Karpas-422 (cell line): ENCODE results near the gene GALNT18. TPM values are rescaled to one million over a fixed set of nuclear protein-coding genes. Genes with fewer than 3 reads are reported as not detected.

ENCODE experiments used
- DNase-seq: peaks from one replicate; pipeline ENCODE4 v3.0.0-alpha.2; 2015
- H2AFZ ChIP-seq: fragments of 200-600 bp; sonication (generic); 2 replicates; pipeline ENCODE4 v1.6.1; 2014; ENCODE audit warnings: antibody characterized with exemption, low read length, mixed read lengths
- H3K27ac ChIP-seq: fragments of 200-600 bp; sonication (generic); 2 replicates; pipeline ENCODE4 v1.5.1; 2014; ENCODE audit warnings: mild to moderate bottlenecking, low read length, moderate library complexity
- H3K27me3 ChIP-seq: fragments of 200-600 bp; sonication (generic); 2 replicates; pipeline ENCODE4 v1.6.1; 2014; ENCODE audit warnings: low read length, mixed read lengths
- H3K36me3 ChIP-seq: fragments of 200-600 bp; sonication (generic); 2 replicates; pipeline ENCODE4 v1.6.1; 2014; ENCODE audit warnings: low read length, mixed read lengths; ENCODE audit not compliant: insufficient read depth
- H3K4me1 ChIP-seq: fragments of 200-600 bp; sonication (generic); 2 replicates; pipeline ENCODE4 v1.6.1; 2014; ENCODE audit warnings: mild to moderate bottlenecking, low read length, mixed read lengths
- H3K4me2 ChIP-seq: fragments of 200-600 bp; sonication (generic); 2 replicates; pipeline ENCODE4 v1.6.1; 2014; ENCODE audit warnings: low read length, low read depth, mild to moderate bottlenecking; ENCODE audit not compliant: poor library complexity, severe bottlenecking
- H3K4me3 ChIP-seq: fragments of 200-600 bp; sonication (generic); 2 replicates; pipeline ENCODE4 v1.5.1; 2014; ENCODE audit warnings: mild to moderate bottlenecking, antibody characterized with exemption, low read length, mixed read lengths
- H3K79me2 ChIP-seq: fragments of 200-600 bp; sonication (generic); 2 replicates; pipeline ENCODE4 v1.6.1; 2014; ENCODE audit warnings: mild to moderate bottlenecking, low read length, mixed read lengths
- H3K9ac ChIP-seq: fragments of 200-600 bp; sonication (generic); 2 replicates; pipeline ENCODE4 v1.6.0; 2014; ENCODE audit warnings: low read length
- H3K9me2 ChIP-seq: fragments of 200-600 bp; sonication (generic), shearing (Covaris generic); replicated peaks from 2 replicates; pipeline ENCODE4 v1.6.0; 2014; ENCODE audit warnings: mild to moderate bottlenecking, low read length, moderate library complexity; ENCODE audit not compliant: insufficient read depth
- H3K9me3 ChIP-seq: fragments of 300-700, 200-600 bp; sonication (generic); 2 replicates; pipeline ENCODE4 v1.6.1; 2014; ENCODE audit warnings: low read length, mixed read lengths
- H4K20me1 ChIP-seq: fragments of 200-600 bp; sonication (generic); 2 replicates; pipeline ENCODE4 v1.6.1; 2014; ENCODE audit warnings: mild to moderate bottlenecking, antibody characterized with exemption, low read length, low read depth; ENCODE audit not compliant: insufficient read depth
- total RNA-seq: library from RNA; depleted of rRNA; stranded (reverse); fragments of >200 nt; shearing (Covaris generic); gene quantifications from 2 replicates; pipeline ENCODE4 v1.2.3, GENCODE V29; 2014; ENCODE audit warnings: low replicate concordance

Gene GALNT18
- total RNA-seq, 1 experiment from 2014 or later = not detected

DNA sequence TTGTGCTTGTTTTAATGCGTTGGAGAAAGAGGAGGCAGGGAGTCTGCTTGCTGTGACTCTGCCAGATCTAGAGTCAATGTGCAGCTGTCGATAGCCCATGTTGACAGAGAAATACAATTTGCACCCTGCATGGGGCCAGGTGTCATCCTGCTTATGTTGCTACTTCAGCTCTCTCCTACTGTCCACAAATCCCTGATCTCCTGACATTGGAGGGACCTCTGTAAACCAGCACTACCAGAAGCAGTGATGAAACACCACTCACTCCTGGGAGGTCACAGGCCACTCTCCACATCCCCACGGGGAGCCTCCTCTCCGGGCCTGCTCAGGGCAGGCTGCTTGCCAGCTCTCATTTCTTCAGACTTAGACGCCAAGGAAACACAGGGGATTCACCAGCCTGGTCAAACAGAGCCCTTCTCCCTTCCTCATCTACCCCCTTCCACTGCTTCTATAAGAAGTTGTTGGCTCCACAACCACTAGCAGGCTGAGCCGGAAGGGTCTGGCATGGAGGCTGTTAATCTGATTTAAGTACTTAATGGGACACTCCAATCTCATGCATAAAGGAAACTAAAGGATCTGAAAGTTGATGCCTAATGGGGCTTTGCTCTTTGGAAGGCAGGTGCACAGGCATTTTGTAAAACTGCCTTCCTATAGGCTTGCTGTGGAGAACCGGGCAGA, 238.8 kb downstream of the GALNT18 start:
- H3K9me2 ChIP-seq = no peaks in the 10 kb centered on the region

GRCh38 chr11:11381471-11382105, 240.2 kb downstream of the GALNT18 start:
- H3K4me2 ChIP-seq = no peak overlapping the region
- H2AFZ ChIP-seq = no peak overlapping the region
- no peak overlapping the region for H3K27ac ChIP-seq
- no peaks in the 10 kb centered on the region for H3K36me3 ChIP-seq
- no peak overlapping the region for H3K4me3 ChIP-seq
- no peaks in the 10 kb centered on the region for H3K27me3 ChIP-seq
- no peaks in the 10 kb centered on the region for H4K20me1 ChIP-seq
- H3K9ac ChIP-seq = no peak overlapping the region
- no peaks in the 10 kb centered on the region for H3K79me2 ChIP-seq
- no peaks in the 10 kb centered on the region for H3K9me2 ChIP-seq
- DNase-seq = no peak
- H3K9me3 ChIP-seq = no peaks in the 10 kb centered on the region
- H3K4me1 ChIP-seq = no peaks in the 10 kb centered on the region

More for the DNA sequence above, 238.8 kb downstream of the GALNT18 start:
- H3K4me2 ChIP-seq = no peak overlapping the region
- no peak overlapping the region for H3K27ac ChIP-seq
- H3K4me3 ChIP-seq = no peak overlapping the region
- no peaks in the 10 kb centered on the region for H3K4me1 ChIP-seq
- H3K9me3 ChIP-seq = no peaks in the 10 kb centered on the region
- no peak overlapping the region for H2AFZ ChIP-seq
- no peaks in the 10 kb centered on the region for H3K79me2 ChIP-seq
- no peak overlapping the region for H3K9ac ChIP-seq
- H3K27me3 ChIP-seq = no peaks in the 10 kb centered on the region
- no peaks in the 10 kb centered on the region for H3K36me3 ChIP-seq
- no peaks in the 10 kb centered on the region for H4K20me1 ChIP-seq
- DNase-seq = no peak

DNA sequence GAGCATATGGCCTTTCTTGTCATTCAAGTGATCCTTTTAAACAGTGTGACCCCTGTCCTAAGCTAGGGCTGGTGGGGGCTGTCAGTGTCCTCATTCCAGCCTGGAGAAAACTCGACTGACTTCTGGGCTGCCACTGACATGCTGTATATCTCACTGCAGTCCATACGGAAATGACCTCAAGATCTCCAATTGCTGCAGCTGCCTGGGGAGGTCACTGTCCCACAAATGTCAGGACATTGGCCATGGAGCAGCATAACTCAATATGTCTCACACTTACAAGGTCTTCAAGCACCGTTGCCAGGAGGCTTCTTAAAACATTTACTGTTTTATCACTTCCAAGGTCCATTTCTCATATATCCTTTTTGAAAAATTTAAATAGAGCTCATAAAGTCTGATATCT, 240.9 kb downstream of the GALNT18 start:
- Histone ChIP-seq H4K20me1 (no peaks in the 10 kb centered on the region), H3K9me2 (no peaks in the 10 kb centered on the region), H3K36me3 (no peaks in the 10 kb centered on the region), H3K9ac (no peak overlapping the region), H3K4me2 (no peak overlapping the region), H3K27me3 (no peaks in the 10 kb centered on the region), H3K79me2 (no peaks in the 10 kb centered on the region), H2AFZ (no peak overlapping the region), H3K9me3 (no peaks in the 10 kb centered on the region), H3K4me1 (no peaks in the 10 kb centered on the region), H3K4me3 (no peak overlapping the region), H3K27ac (no peak overlapping the region)
- DNase-seq = no peak

DNA sequence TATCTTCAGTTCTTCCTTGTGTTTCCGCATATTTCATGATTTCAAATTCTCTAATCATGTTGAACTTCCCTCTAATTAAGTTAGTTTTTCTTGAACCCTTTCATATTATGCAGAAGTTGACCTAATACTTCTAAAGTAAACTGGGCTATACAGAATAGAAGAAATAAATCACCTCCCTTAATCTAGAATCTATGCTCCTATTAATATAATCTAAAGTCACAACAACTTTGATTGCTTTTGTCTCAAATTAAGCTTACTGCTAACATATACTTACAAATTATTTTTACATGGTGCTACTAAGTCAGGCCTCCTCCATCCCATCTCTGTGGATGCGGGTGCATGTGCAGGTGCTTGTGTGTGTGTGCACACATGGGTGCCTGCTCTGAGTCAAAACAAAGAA, 241.5 kb downstream of the GALNT18 start:
- no peaks in the 10 kb centered on the region for H3K4me1 ChIP-seq
- DNase-seq = no peak
- no peaks in the 10 kb centered on the region for H3K79me2 ChIP-seq
- H3K9me2 ChIP-seq = no peaks in the 10 kb centered on the region
- H3K4me2 ChIP-seq = no peak overlapping the region
- no peak overlapping the region for H2AFZ ChIP-seq
- no peak overlapping the region for H3K4me3 ChIP-seq
- H3K9me3 ChIP-seq = no peaks in the 10 kb centered on the region
- H3K9ac ChIP-seq = no peak overlapping the region
- H4K20me1 ChIP-seq = no peaks in the 10 kb centered on the region
- H3K36me3 ChIP-seq = no peaks in the 10 kb centered on the region
- no peaks in the 10 kb centered on the region for H3K27me3 ChIP-seq
- H3K27ac ChIP-seq = no peak overlapping the region

DNA sequence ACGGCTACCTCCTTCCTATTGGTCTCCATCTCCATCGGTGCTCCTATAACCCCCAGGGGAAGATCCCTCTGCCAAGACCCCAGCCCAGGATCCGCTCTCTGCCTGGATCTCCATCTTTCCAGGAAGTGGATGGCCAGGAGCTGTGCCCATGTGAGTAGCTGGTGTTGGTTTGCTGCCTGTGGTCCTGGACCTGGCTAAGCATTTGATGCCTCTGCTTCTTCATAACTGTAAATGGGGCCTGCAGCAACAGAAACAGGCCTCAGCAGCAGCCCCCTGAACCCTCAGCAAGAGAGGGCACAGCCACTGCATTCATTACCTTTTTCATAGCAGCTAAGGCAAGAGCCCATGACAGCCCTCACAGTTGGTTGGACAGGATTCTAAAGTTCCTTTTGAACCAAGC, 242.1 kb downstream of the GALNT18 start:
- Histone ChIP-seq H3K27me3 (no peaks in the 10 kb centered on the region), H3K27ac (no peak overlapping the region)

GRCh38 chr11:11378184-11378940, 243.4 kb downstream of the GALNT18 start:
- Histone ChIP-seq H3K36me3 (no peaks in the 10 kb centered on the region), H3K27ac (no peak overlapping the region), H3K4me3 (no peak overlapping the region), H3K79me2 (no peaks in the 10 kb centered on the region), H3K4me2 (no peak overlapping the region), H3K27me3 (no peaks in the 10 kb centered on the region), H4K20me1 (no peaks in the 10 kb centered on the region), H3K9ac (no peak overlapping the region), H3K4me1 (peaks cover 5% of the 10 kb centered on the region; the same call in 1 of the 2 replicates), H3K9me2 (no peaks in the 10 kb centered on the region), H2AFZ (no peak overlapping the region), H3K9me3 (no peaks in the 10 kb centered on the region)
- no peak for DNase-seq

More for the DNA sequence above, 242.1 kb downstream of the GALNT18 start:
- H3K9me3 ChIP-seq = no peaks in the 10 kb centered on the region
- no peaks in the 10 kb centered on the region for H3K36me3 ChIP-seq
- H3K4me1 ChIP-seq = no peaks in the 10 kb centered on the region
- H3K4me3 ChIP-seq = no peak overlapping the region
- no peak for DNase-seq
- H3K9ac ChIP-seq = no peak overlapping the region
- H2AFZ ChIP-seq = no peak overlapping the region
- no peaks in the 10 kb centered on the region for H4K20me1 ChIP-seq
- H3K79me2 ChIP-seq = no peaks in the 10 kb centered on the region
- H3K4me2 ChIP-seq = no peak overlapping the region
- no peaks in the 10 kb centered on the region for H3K9me2 ChIP-seq

GRCh38 chr11:11374358-11375148, 247.3 kb downstream of the GALNT18 start:
- H3K4me1 ChIP-seq = peaks cover 5% of the 10 kb centered on the region; the same call in 1 of the 2 replicates
- no peaks in the 10 kb centered on the region for H3K9me2 ChIP-seq
- H3K36me3 ChIP-seq = no peaks in the 10 kb centered on the region
- no peaks in the 10 kb centered on the region for H3K9me3 ChIP-seq
- DNase-seq = no peak
- no peak overlapping the region for H3K27ac ChIP-seq
- no peak overlapping the region for H3K4me3 ChIP-seq
- no peak overlapping the region for H3K4me2 ChIP-seq
- H3K9ac ChIP-seq = no peak overlapping the region
- no peak overlapping the region for H2AFZ ChIP-seq
- H4K20me1 ChIP-seq = no peaks in the 10 kb centered on the region
- H3K27me3 ChIP-seq = no peaks in the 10 kb centered on the region
- no peaks in the 10 kb centered on the region for H3K79me2 ChIP-seq

DNA sequence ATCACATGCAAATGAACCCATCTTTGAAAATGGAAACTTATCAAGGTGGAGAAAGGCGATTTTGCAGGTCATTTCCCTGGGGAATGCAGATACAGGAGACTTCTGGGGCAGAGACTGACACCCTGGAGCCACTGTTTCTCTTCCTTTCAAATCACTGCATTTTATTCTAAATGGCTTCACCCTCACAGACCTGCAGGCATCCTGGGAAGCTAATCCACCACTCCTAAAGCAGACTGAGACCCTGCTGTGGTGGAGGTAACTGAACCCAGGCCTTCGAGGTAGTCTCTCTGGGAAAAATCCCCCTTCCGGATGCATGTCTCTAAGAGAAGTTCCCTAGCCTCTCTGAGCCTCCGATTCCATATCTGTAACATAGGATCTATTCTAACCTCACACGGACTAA, 247.9 kb downstream of the GALNT18 start:
- Histone ChIP-seq H3K36me3 (no peaks in the 10 kb centered on the region), H3K9me3 (no peaks in the 10 kb centered on the region), H3K9ac (no peak overlapping the region), H3K9me2 (no peaks in the 10 kb centered on the region), H3K79me2 (no peaks in the 10 kb centered on the region), H3K27me3 (no peaks in the 10 kb centered on the region), H3K4me1 (peaks cover 5% of the 10 kb centered on the region; the same call in 1 of the 2 replicates), H3K4me2 (no peak overlapping the region), H3K27ac (no peak overlapping the region), H4K20me1 (no peaks in the 10 kb centered on the region), H2AFZ (no peak overlapping the region), H3K4me3 (no peak overlapping the region)
- no peak for DNase-seq
